Keratinocyte (primary cell): ENCODE measurements around the gene KLK15. TPM values are rescaled to one million over a fixed set of nuclear protein-coding genes. Genes with fewer than 3 reads are reported as not detected.

Experiments used
- DNase-seq: peaks from one replicate; pipeline ENCODE4 v3.0.0-alpha.2; 2011; ENCODE audit warnings: low read depth, missing footprints, low spot score
- FAIRE-seq: peaks from 2 replicates; lab custom pipeline; 2011; peaks lifted over from hg19 to GRCh38; lab: Jason Lieb, UNC
- H2AFZ ChIP-seq: 2 replicates; pipeline ENCODE4 v1.6.0; 2012; ENCODE audit warnings: low read length, control low read depth, inconsistent platforms; ENCODE audit not compliant: control insufficient read depth
- H3K27ac ChIP-seq: 2 replicates; pipeline ENCODE4 v1.5.1; 2011; ENCODE audit warnings: low read length; ENCODE audit not compliant: control insufficient read depth, insufficient read depth
- H3K27me3 ChIP-seq: 3 replicates; pipeline ENCODE4 v1.6.0; 2011; ENCODE audit warnings: low read length; ENCODE audit not compliant: control insufficient read depth, insufficient read depth; ENCODE audit errors: extremely low read depth
- H3K36me3 ChIP-seq, 2 experiments: 2 replicates in 1 of 2; 3 replicates in 1 of 2; pipeline ENCODE4 v1.5.1; 2011; ENCODE audit warnings: low read length in 2 of 2, mild to moderate bottlenecking in 1 of 2; ENCODE audit not compliant: control insufficient read depth in 2 of 2, insufficient read depth in 2 of 2; ENCODE audit errors: extremely low read depth in 1 of 2
- H3K4me1 ChIP-seq: 3 replicates; pipeline ENCODE4 v1.5.1; 2011; ENCODE audit warnings: low read length; ENCODE audit not compliant: control insufficient read depth, insufficient read depth; ENCODE audit errors: extremely low read depth
- H3K4me2 ChIP-seq: 3 replicates; pipeline ENCODE4 v1.6.0; 2011; ENCODE audit warnings: low read depth, low read length; ENCODE audit not compliant: control insufficient read depth, insufficient read depth; ENCODE audit errors: extremely low read depth
- H3K4me3 ChIP-seq, 3 experiments: fragments of 200-600 bp in 1 of 3; sonication (generic) in 1 of 3; 2 replicates in 2 of 3; 3 replicates in 1 of 3; pipeline ENCODE4 v1.5.1; 2011 to 2016; ENCODE audit warnings: low read length in 3 of 3, mild to moderate bottlenecking in 3 of 3, control low read depth in 2 of 3, inconsistent platforms in 1 of 3, low read depth in 1 of 3, mixed read lengths in 1 of 3, mixed run types in 1 of 3, moderate library complexity in 1 of 3; ENCODE audit not compliant: control insufficient read depth in 2 of 3, insufficient read depth in 2 of 3; ENCODE audit errors: extremely low read depth in 1 of 3
- H3K79me2 ChIP-seq: 2 replicates; pipeline ENCODE4 v1.6.0; 2012; ENCODE audit warnings: low read length; ENCODE audit not compliant: control insufficient read depth, insufficient read depth
- H3K9ac ChIP-seq: 3 replicates; pipeline ENCODE4 v1.6.0; 2011; ENCODE audit warnings: low read length; ENCODE audit not compliant: control insufficient read depth, insufficient read depth; ENCODE audit errors: extremely low read depth
- H3K9me1 ChIP-seq: 3 replicates; pipeline ENCODE4 v1.6.0; 2011; ENCODE audit warnings: low read length; ENCODE audit not compliant: control insufficient read depth, insufficient read depth; ENCODE audit errors: extremely low read depth
- H3K9me3 ChIP-seq: 2 replicates; pipeline ENCODE4 v1.5.1; 2012; ENCODE audit warnings: low read depth, low read length; ENCODE audit not compliant: control insufficient read depth
- H4K20me1 ChIP-seq: 3 replicates; pipeline ENCODE4 v1.6.0; 2011; ENCODE audit warnings: low read length; ENCODE audit not compliant: control insufficient read depth, insufficient read depth; ENCODE audit errors: extremely low read depth
- EZH2 ChIP-seq: IDR thresholded peaks from one replicate; pipeline ENCODE4 v1.6.1; 2012; ENCODE audit warnings: inconsistent platforms, mild to moderate bottlenecking, low read length, moderate library complexity
- dilution Hi-C: fragments of 300-500 bp; cut with MboI; formaldehyde crosslinking; loops from one replicate; pipeline ENCODE4 v1.7.0; 2020; ENCODE audit warnings: low sequenced_read_pairs; ENCODE audit not compliant: extremely low pct_ligation_motif_present
- polyA plus RNA-seq, 5 experiments: library from polyadenylated mRNA; depleted of rRNA in 3 of 5; stranded (reverse) in 3 of 5; stranded (forward) in 1 of 5; unstranded in 1 of 5; fragments of >200 nt; gene quantifications; 1 replicate in 1 of 5; 2 replicates in 3 of 5; 3 replicates in 1 of 5; pipeline versions ENCODE4 v1.2.1 to v1.2.3, GENCODE V29; 2011 to 2012; ENCODE audit warnings: missing spikeins in 2 of 5, low read depth in 1 of 5, low replicate concordance in 1 of 5
- TF ChIP-seq, protein P1 (sequence below), 3 experiments: IDR thresholded peaks in 1 of 3; conservative IDR thresholded peaks in 1 of 3; optimal IDR thresholded peaks in 1 of 3; 2 replicates in 2 of 3; 3 replicates in 1 of 3; pipeline versions ENCODE3 to v1.5.1; 2011; ENCODE audit warnings: low read length in 3 of 3, mild to moderate bottlenecking in 3 of 3, moderate library complexity in 2 of 3, control low read depth in 1 of 3, inconsistent platforms in 1 of 3; ENCODE audit not compliant: insufficient read depth in 2 of 3; ENCODE audit errors: extremely low read depth in 1 of 3

The KLK15 gene
- polyA plus RNA-seq, 1 donor (not counting 4 experiments of a cell fraction or from before 2014, with no cell fraction given): not detected

DNA sequence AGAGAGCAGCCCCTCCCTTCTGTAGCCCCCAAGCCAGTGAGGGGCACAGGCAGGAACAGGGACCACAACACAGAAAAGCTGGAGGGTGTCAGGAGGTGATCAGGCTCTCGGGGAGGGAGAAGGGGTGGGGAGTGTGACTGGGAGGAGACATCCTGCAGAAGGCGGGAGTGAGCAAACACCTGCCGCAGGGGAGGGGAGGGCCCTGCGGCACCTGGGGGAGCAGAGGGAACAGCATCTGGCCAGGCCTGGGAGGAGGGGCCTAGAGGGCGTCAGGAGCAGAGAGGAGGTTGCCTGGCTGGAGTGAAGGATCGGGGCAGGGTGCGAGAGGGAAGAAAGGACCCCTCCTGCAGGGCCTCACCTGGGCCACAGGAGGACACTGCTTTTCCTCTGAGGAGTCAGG lies 25.5 kb upstream of the KLK15 start:
- no peaks in the 10 kb centered on the region for H3K36me3 ChIP-seq
- H3K9ac ChIP-seq: no peak overlapping the region
- dilution Hi-C loops: no loop called here
- no peak overlapping the region for H3K4me3 ChIP-seq
- FAIRE-seq: no peak
- no peak overlapping the region for H2AFZ ChIP-seq
- peaks cover 2% of the 10 kb centered on the region for H3K9me3 ChIP-seq
- no peaks in the 10 kb centered on the region for H4K20me1 ChIP-seq
- H3K27ac ChIP-seq: no peak overlapping the region
- H3K9me1 ChIP-seq: no peaks in the 10 kb centered on the region
- peaks cover 20% of the 10 kb centered on the region for H3K27me3 ChIP-seq
- no peak for DNase-seq
- no peaks in the 10 kb centered on the region for H3K79me2 ChIP-seq
- no peak overlapping the region for H3K4me2 ChIP-seq
- no peaks in the 10 kb centered on the region for H3K4me1 ChIP-seq
- no peak for TF ChIP-seq EZH2
- TF ChIP-seq, protein P1, sequence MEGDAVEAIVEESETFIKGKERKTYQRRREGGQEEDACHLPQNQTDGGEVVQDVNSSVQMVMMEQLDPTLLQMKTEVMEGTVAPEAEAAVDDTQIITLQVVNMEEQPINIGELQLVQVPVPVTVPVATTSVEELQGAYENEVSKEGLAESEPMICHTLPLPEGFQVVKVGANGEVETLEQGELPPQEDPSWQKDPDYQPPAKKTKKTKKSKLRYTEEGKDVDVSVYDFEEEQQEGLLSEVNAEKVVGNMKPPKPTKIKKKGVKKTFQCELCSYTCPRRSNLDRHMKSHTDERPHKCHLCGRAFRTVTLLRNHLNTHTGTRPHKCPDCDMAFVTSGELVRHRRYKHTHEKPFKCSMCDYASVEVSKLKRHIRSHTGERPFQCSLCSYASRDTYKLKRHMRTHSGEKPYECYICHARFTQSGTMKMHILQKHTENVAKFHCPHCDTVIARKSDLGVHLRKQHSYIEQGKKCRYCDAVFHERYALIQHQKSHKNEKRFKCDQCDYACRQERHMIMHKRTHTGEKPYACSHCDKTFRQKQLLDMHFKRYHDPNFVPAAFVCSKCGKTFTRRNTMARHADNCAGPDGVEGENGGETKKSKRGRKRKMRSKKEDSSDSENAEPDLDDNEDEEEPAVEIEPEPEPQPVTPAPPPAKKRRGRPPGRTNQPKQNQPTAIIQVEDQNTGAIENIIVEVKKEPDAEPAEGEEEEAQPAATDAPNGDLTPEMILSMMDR (optimal IDR thresholded peaks at IDR 0.05 in 1 of 3, IDR thresholded peaks at IDR 0.05 in 1 of 3, conservative IDR thresholded peaks at IDR 0.05 in 1 of 3; ENCODE audit: extremely low read depth in 1 of 3, insufficient read depth in 2 of 3, low read length in 3 of 3): no peak

DNA sequence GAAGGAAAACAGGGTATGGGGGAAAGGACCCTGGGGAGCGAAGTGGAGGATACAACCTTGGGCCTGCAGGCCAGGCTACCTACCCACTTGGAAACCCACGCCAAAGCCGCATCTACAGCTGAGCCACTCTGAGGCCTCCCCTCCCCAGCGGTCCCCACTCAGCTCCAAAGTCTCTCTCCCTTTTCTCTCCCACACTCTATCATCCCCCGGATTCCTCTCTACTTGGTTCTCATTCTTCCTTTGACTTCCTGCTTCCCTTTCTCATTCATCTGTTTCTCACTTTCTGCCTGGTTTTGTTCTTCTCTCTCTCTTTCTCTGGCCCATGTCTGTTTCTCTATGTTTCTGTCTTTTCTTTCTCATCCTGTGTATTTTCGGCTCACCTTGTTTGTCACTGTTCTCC lies 24.0 kb upstream of the KLK15 start:
- H3K27ac ChIP-seq: no peak overlapping the region
- no peaks in the 10 kb centered on the region for H3K79me2 ChIP-seq
- H3K4me1 ChIP-seq: no peaks in the 10 kb centered on the region
- H2AFZ ChIP-seq: no peak overlapping the region
- H3K36me3 ChIP-seq: no peaks in the 10 kb centered on the region
- H3K27me3 ChIP-seq: peaks cover 20% of the 10 kb centered on the region
- H3K9me1 ChIP-seq: no peaks in the 10 kb centered on the region
- H4K20me1 ChIP-seq: no peaks in the 10 kb centered on the region
- H3K4me3 ChIP-seq: no peak overlapping the region
- DNase-seq (no peak), FAIRE-seq (no peak)
- H3K9ac ChIP-seq: no peak overlapping the region
- dilution Hi-C loops: no loop called here
- no peak overlapping the region for H3K4me2 ChIP-seq
- TF ChIP-seq, protein P1 (optimal IDR thresholded peaks at IDR 0.05 in 1 of 3, IDR thresholded peaks at IDR 0.05 in 1 of 3, conservative IDR thresholded peaks at IDR 0.05 in 1 of 3; ENCODE audit: extremely low read depth in 1 of 3, insufficient read depth in 2 of 3, low read length in 3 of 3): no peak
- no peak for TF ChIP-seq EZH2
- peaks cover 2% of the 10 kb centered on the region for H3K9me3 ChIP-seq
